NCI-H1694 (cell line): Measurements from ENCODE around the gene ANLN.
"Not testable (repeated sequence)": the region's sequence is repeated elsewhere in the genome, so short reads cannot be mapped to it uniquely, and the experiment has no call there.

ENCODE experiments used
- DNase-seq: peaks from one replicate; lab custom pipeline; 2025; lab: John Stamatoyannopoulos, UW

ANLN gene

GRCh38 chr7:36389371-36390198 is at the start of gene ANLN:
Gene ANLN, plus strand, starts transcription at chr7:36389862. Its CDS starts 165 bp downstream, at chr7:36390027.
- DNase-seq, result peak; percentile 72

- no peak for DNase-seq
Observed at GRCh38 chr7:36343548-36343947, 46.1 kb upstream of the ANLN start.

- DNase-seq, result no peak
Observed at GRCh38 chr7:36344622-36345021, 45.0 kb upstream of the ANLN start.

GRCh38 chr7:36346260-36346831 is 43.3 kb upstream of the ANLN start:
- no peak for DNase-seq

GRCh38 chr7:36348256-36348655 is 41.4 kb upstream of the ANLN start:
- DNase-seq, result no peak

GRCh38 chr7:36348771-36349170 is 40.9 kb upstream of the ANLN start:
- no peak for DNase-seq

GRCh38 chr7:36349626-36350025 is 40.0 kb upstream of the ANLN start:
- DNase-seq, result no peak

GRCh38 chr7:36355490-36355889 is 34.2 kb upstream of the ANLN start:
- DNase-seq, result no peak

- no peak for DNase-seq
Observed at GRCh38 chr7:36357054-36357453, 32.6 kb upstream of the ANLN start.

- DNase-seq, result no peak
Observed at GRCh38 chr7:36358589-36358988, 31.1 kb upstream of the ANLN start.

- DNase-seq, result peak; percentile 90
Observed at GRCh38 chr7:36360244-36360643, 29.4 kb upstream of the ANLN start.

GRCh38 chr7:36361227-36361626 is 28.4 kb upstream of the ANLN start:
- no peak for DNase-seq

GRCh38 chr7:36363515-36363914 is 26.1 kb upstream of the ANLN start:
- DNase-seq, result no peak

GRCh38 chr7:36366005-36366717 is 23.5 kb upstream of the ANLN start:
- DNase-seq, result no peak

- peak; percentile 82 for DNase-seq
Observed at GRCh38 chr7:36366718-36367560, 22.7 kb upstream of the ANLN start.

GRCh38 chr7:36367561-36368077 is 22.0 kb upstream of the ANLN start:
- DNase-seq, result no peak

GRCh38 chr7:36368496-36368895 is 21.2 kb upstream of the ANLN start:
- DNase-seq, result no peak

- no peak for DNase-seq
Observed at GRCh38 chr7:36369171-36369570, 20.5 kb upstream of the ANLN start.

GRCh38 chr7:36370046-36370445 is 19.6 kb upstream of the ANLN start:
- no peak for DNase-seq

- no peak for DNase-seq
Observed at GRCh38 chr7:36372156-36372555, 17.5 kb upstream of the ANLN start.

GRCh38 chr7:36378555-36378954 is 11.1 kb upstream of the ANLN start:
- not testable (repeated sequence) for DNase-seq
